ENCODE measurements around the gene PPP1R9B.
A peak's percentile ranks its signal among the peaks of the same experiment; 100 is the strongest.

PPP1R9B gene

DNA sequence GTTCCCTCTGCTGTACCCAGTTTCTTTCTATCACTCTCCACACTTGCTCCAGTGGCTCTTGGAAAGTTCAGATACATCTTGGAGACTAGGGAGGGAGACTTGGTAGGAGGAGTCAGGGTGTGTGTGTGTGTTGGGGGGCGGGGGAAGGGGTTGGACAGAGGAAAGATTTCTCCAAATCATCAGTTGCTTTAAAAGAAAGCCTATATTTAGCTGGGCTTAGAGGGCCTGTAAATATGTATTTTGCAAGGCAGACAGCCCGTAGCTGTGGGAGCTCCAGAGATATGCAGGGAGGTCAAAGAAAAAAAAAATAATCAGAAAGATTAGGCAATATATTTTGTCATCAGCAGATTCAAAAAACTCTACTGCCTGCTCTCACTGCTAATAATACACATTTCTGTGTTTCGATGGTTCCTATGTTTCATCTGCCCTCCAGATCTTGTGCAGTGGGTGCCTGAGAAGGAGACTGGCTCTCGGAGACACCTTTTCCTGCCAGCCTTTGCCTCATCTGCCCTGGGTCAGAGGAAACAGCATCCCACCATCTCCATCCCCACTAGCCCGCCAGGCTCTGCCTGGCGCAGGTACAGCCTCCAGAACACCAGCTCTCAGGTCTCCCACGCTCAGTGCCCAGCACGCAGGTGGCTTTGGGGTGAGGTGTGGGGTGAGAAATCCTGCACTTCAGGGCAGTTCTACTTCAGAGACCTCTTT lies 4.8 kb upstream of the PPP1R9B start:
- no peak for DNase-seq (ENCODE audit: low spot score)

DNA sequence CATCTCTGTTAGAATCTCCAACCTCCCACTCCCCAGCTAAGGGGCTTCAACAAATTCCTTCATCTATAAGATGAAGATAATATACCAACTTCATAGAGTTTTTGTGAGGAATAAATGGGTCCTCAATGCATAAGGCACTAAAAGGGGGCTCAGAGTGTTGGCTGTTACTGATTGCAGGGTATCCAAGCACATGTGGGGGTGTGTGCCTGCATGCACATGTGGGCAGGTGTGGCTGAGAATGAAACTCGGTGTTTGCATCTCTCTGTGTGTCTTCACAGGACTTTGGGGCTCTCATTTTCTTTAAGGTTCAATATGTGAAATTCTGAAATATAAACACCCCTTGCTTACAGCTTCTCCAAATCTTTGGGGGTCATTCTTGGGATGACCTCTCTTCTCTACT lies 4.1 kb upstream of the PPP1R9B start:
- DNase-seq (ENCODE audit: low spot score) = no peak

DNA sequence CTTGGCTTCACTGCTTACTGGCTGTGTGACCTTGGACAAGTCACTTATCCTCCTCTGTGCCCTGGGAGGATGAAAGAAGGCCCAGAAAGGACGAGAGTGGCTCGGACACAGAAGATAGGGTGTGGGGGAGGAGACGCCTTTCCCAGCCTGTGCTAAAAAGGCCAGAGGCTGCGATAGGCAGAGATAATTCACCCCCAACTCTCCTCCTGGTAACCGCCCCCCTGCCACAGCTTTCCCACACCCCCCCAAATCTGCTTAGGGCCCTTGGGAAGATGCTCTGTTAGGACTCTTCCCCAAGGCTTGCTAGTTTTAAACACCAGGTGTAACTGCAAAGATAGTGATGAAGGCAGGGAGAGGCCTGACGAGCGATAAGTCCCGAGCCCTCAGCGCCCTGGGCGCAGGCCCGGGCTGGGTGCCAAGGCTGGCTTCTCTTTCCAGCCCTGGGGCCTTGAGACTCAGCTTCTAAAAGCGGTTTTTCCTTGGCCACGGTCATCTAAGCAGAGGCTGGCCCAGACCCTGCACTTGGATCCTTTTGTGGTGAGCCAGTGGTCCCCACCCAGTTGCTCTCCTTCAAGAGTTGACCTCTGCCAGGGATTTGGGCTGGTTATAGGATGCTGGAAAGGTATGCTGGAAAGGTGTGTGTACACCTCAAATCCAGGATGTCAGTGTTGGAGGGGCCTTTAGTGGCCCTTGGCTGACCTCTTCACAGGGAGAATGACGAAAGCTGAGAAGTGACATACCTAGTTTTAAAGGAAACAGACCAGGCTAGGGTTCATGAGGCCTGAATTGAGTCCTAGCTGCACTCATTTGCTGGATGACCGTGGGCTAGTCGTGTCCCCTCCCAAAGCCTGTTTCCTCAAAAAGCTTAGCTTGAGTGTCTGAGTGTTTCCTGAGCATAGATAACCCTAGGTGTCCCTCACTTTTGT lies 3.4 kb upstream of the PPP1R9B start:
- no peak for DNase-seq (ENCODE audit: low spot score)

DNA sequence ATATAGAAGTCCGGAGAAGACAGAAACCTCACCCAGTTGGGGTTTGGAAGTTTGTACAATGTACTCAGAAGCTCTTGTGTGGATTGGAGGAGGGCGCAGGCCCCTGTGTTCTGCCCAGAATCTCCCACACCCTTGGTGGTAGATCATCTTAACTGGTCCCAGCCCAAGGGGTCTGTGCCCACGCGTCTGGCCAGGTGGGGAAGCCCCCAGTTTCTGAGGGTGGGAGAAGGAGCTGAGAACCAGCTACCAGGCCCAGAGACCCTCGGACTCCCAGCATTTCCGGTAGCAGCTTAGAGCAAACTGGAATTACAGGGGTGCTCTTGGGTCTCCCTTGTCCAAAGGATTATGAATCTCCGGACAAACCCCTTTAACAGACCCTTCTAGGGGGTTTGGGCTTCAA lies 2.3 kb upstream of the PPP1R9B start:
- DNase-seq (ENCODE audit: low spot score) = no peak

DNA sequence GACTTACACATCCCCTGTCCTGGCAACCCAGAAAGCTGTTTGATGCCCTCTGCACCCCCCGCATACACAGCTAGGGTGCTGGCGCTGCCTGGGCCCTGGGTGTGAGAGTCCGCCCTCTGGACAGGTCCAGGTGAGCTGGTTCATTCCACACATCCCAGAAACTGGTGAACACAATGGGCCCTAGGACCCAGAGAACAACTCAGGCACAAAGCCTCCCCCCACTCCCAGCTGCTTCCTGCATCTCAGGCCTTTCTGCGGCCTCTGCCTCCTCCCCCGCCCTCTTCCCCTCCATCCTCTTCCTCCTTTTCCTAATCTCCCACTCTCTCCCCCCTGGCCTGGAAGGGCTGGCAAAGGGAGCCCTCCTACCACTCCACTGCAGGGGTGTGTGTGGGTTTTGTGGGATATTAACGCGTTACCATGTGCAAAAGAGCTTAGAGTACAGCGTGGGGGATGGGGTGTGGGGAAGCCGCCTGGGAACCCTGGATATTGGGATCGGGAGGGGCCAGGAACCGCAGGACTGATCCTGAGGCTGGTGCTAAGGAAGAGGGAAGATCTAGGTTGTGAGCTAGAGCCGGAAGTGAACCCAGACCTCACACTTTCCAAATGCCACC lies 1.6 kb upstream of the PPP1R9B start:
- peak; percentile 92 for DNase-seq (ENCODE audit: low spot score)

DNA sequence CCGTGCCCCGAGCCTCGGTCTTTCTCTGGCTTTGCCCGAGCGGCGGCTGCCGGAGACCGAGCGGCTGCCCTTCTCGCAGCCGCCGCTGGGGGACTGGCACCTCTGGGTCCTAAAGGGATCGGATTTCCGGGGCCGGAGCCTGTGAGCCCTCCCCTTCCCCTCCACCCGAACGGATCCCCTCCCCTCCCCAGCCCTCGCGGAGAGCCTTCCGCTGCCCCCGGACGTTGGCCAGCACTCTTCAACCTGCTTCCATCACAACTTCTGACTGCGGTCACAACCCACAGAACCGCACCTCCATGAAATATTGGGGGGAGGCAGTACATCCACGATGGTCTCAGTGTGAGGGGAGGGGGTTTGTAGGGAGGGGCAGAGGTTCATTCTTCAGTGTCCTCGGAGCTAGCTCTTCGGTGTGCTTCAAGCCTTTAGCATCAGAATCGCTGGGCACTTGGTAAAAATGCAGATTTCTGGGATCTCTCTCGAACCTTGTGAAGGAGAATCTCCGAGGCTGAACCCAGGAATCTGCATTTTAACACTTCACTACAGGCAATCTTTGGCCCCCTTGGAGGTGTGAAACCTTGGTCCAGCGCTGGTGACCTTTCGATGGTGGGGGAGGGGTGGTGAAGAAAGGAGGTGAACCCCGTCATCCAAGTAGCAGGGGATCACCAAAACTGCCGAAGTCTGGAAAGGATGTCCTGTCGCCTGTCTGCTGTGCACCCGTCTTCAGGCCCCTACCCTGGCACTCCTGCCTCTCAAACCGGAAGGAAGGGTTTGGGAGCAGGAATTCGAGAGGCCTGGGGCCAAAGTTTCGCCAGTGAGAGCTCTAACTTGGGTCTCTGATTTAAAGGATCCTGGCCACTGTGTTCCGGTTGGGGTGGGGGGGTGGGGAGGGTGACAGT lies 812 bp upstream of the PPP1R9B start:
- peak; percentile 91 for DNase-seq (ENCODE audit: low spot score)

DNA sequence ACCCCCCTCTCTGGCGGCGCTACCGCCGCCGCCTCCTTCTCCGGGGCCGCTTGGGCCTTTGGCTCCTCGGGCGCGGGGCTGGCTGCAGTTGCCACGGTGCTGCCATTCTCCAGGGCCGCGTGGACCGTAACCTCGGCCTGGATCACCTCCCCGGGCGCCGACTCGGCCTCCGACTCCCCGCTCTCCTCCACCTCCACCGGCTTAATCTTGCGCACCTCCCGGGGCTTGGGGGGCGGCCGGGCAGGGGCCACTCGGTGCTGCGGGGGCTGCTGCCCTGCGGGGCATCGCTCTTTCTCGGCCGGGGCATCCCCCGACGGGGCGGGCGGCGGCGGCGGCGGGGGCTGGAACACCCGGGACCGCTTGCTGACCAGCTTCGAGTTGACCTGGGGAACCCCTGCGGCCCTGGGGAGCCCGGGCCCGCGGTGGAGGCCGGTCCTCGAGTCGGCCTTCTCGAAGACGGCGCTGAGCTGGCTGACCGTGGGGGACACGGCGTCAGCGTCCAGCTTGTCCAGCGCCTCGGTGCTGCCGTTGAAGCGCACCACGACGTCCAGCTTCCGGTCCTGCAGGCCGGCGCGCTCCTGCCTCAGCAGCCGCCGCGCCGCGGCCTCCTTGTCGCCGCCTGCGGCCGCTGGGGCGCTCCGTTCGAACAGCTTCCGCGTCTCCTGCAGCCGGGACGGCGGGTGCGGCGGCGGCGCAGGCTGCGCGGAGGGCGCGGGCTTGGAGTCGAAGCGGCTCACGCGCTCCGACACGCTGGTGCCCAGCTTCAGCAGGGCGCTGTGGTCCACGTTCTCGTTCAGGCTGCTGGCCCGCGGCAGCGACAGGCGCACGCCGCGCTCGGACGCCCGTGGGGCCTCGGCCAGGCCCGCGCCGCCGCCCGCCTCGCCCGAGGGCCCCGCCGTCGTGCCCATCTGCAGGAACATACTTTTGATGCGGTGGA lies 792 bp downstream of the PPP1R9B start:
- DNase-seq (ENCODE audit: low spot score) = no peak

DNA sequence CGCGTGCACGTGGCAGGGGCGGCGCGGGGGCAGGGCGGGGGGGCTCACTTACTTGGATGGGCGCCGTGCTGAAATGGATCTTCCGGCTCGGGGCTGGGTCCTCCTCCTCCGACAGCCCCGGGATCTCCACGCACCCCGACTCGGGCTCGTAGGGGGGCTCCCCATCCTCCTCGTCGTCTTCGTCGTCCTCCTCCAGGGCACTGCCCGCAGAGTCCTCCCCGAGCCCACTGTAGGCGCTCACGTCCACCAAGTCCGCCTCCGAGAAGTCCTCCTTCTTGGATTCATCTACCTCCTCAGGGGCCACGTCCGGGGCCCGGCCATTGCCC lies 1.4 kb downstream of the PPP1R9B start:
- DNase-seq (ENCODE audit: low spot score) = no peak

DNA sequence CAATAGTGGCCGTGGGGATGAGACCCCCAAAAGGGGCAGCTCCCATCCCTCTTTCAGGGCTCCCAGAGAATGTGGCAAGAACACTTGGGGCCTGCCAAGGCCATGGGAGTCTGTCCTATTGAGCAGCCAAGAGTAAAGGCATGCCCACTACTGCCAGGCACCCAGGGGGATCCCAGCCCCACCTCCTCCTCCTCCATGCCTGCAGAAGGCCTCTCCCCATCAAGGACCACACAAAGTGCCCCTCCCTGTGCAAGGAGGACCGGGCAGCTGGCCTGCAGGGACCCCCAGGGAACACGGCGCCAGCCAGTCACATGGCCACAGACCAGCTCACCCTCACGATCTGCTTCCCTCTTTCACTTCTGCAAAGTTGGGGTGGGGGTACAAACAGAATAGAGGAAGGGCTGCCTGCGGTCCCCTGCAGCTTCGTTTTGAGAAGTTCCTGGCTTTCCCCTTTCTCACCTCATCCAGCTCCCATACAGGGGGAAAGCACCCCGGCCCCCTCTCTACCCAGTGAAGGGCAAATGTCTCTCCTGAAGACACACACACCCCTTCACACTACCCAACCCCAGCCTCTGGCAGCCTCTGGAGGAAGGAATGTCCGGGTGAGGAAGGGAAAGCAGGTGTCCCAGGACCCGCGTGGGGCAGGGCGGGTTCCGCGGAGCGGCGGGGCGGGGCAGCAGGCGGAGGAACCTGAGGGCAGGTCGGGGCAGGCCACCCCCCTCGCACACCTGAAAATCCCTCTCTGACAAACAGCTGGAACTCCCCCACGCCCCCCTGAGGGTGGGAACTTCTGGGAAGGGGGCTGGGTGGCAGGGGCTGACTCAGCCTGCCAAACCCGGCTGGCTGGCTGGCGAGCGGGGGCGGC lies 2.0 kb downstream of the PPP1R9B start:
- DNase-seq (ENCODE audit: low spot score) = peak; percentile 58

DNA sequence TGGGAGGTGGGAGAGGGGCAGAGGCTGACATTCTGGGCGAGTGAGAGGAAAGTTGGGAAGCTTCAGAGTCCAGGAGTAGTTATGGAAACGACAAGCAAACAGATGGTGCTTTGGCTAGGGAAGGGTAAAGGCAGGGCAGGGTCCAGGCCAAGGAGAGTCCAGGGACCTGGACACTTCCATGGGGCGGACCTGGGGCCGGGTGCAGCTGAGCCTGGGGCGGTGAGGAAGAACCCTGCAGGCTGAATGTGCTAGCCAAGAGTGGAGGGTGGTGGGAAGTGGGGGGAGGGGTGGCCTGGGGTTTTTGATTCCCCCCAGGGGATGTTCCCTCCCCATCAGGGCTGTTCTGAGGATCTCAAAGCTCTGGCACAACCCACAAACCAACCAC lies 2.6 kb downstream of the PPP1R9B start:
- DNase-seq (ENCODE audit: low spot score) = no peak

DNA sequence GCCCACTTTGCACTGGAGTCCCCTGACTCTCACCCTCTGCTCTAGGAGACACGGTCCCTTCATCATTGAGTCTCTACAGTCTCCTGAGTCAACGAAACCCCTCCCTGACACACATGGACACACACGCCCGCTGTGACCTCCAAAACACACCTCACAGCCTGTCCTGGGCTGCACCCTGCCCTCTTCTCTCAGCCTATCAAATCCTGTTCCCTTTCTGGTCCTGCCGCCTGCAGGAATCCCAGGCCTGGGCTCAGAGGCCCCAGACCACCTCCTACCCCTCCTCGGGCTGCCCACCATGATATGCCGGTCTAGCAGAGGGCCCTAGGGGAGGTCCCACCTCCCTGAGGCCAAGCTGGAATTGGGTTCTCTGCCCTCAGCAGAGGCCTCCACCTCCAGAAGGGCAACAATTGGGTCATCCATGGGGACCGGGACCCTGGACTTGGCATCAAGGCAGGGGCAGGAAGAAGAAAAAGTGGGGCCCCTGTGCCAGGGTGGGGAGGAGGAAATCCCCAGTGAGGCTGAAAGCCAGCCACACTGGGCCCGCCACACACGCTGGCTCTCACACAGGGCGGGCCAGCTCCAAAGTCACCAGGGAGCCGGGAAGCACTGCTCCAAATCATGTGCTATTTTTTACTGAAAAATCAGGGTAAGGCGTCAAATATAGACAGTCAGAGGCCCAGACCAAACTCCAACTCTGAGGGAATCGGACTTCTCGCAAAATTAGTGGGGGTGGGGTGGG lies 3.4 kb downstream of the PPP1R9B start:
- no peak for DNase-seq (ENCODE audit: low spot score)

DNA sequence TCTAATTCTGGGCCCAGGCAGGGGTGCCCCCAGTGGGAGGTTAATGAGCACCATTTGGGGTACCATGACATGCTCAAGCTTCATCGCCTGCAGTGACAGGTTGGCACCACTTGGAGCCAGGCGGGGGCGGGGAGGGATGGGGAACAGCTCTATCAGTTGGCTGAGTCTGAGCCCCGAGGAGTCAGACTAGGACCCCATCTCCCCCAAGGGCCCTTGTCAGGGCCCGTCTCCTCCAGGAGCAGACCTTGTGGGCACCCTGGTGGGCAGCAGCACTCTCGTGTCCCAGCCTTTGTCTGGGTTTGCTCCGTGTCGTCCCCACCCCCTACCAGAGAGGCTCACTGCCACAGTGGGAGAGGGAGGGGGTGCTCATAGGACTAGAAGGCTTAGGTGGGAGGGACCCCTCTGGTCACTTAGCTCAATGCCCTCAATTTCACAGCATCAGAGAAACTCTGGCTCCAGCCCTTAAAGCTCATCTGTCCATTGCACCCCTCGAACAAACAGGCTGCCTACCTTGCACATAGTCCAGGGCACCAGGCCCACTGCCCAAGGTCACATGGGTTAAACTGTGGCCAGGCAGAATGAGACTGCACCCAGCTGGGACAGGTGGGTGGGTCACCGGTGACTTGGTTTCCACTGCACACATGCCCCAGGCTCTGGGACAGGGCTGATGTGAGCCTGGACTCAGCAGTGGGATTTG lies 4.1 kb downstream of the PPP1R9B start:
- DNase-seq (ENCODE audit: low spot score) = no peak

DNA sequence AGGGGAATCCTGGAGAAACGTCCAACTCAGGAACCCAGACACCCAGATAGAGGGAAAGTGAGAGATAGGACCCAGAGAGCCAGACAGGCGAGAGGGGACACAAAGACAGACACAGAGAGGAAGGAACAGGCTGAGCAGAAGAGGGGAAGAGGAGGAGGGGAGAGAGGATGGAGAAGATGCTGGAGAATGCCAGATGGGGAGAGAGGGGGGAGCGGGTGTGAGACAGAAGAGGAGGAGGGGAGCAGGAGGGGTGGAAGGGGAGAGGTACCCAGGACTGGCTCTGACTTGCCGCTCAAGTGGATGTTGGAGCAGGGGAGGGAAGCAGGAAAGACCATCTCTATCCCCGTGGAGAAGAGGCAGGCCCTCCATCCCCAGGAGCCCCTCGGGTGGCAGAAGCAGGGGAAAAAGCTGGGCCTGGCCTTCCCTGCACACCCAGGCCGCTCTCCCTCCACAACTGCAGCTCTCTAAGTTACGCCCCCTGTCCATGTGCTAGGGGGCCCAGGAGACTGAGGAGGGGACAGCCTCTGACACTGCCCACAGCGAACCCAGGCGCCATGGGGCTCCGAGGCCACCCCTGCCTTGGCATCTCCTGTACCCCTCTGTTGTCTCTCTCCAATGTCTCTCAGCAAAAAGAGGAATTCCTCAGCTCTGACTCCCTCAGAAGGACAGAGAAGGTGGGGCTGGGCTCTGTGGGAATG lies 4.8 kb downstream of the PPP1R9B start:
- DNase-seq (ENCODE audit: low spot score) = no peak

DNA sequence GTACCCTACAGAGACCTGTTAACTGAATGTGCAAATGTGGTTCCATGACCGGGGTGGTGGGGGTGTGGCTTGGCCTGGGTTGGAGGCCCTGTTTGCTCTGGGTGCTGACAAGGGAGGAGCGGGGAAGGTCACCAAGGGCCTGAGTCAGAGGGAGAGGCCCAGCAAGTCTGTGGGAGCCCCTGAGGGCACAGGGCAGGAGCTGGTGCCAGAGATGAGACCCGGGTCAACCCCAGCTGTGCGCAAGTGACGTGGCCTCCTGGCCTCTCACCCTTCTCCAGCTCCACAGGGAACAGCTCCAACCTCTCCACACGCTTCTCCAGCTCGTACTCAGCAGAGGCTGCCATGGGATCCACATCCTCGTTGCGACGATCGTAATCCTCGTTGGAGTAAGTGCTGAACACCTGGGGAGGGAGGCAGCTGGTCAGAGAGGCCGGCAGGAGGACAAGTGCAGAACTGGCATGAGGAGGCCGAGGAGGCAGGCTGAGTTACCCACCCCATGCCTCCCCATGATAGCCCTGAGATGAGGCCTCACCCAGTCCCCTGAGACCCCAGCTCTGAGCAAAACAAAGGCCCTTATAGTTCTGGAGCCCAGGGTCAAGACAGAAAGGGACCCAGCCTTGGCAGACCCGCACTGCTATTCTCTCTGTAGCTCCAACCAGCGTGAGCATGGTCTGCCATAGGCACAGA lies 5.5 kb downstream of the PPP1R9B start:
- DNase-seq (ENCODE audit: low spot score) = no peak

DNA sequence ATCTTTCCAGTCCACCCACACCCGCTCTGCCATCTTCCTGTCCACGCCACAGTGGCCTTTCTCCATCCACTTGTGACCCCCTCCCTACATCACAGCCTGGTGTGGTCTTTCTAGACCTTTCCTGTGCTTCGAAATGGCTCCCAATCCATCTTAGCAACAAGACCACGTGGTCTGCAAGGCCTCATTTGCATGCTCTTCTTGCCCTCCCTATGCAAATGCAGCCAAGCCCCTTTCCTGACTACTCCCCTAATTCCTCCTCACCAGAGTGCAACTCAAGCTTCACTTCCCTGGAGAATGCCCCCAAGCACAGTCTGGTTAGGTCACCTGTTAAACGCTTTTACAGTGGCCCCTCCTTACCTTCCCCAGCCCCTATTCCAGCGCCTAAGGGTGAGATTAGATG lies 6.1 kb downstream of the PPP1R9B start:
- no peak for DNase-seq (ENCODE audit: low spot score)

DNA sequence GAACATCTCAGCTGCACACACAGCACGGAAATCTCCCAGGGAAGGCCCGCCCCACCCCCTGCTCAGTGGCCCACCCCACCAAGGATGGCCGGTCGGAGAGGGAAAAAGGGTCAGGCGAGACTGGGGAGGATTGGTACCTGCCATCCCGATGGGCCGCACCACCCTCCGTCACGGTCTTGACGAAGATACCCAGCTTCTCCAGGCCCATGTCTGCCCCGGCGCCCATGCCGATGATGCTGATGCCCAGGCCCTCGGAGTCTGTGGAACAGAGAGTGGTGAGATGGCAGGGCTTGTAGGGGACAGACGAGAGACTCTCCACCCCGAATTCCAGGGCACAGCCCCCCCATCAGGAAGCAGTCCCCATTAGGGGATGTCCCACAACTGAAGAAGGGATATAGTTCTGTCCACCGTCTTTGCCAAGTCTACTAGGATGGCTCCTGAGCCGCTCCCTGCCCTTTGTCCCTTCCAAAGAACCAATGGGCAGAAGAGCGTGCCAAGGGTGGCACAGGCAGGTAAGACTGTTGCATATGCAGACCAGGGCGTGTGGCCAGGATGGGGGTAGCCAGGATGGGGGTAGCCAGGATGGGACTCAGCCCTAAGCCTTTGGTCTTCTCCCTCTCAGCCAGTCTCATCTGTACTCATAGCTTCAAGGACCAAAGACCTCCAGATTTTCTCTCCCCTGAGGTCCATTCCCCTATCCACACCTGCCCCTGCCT lies 6.9 kb downstream of the PPP1R9B start:
- DNase-seq (ENCODE audit: low spot score) = no peak

DNA sequence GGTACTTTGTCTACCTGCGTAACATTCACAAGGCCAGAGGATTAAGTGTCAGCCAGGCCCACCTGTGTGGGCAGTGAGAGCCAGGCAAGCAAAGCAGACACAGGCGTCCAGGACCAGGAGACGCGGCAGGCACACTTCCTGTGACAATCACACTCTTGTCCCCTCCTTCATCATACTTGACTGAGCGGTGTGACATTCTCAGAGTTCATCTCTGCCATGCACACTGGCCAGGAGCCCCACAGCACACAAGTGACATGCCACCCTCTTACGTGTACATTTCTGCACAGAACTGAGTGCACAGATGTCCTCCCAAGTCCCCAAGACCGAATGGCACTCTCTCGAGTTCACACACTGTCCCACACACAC lies 8.7 kb downstream of the PPP1R9B start:
- no peak for DNase-seq (ENCODE audit: low spot score)
